Esophagus squamous epithelium (tissue), 5 donors: ENCODE measurements around the gene NEMP1. TPM values are rescaled to one million over a fixed set of nuclear protein-coding genes. Genes with fewer than 3 reads are reported as not detected.
A peak's percentile ranks its signal among the peaks of the same experiment; 100 is the strongest.

Source experiments
- DNase-seq: peaks from one replicate; lab custom pipeline; 2025; lab: John Stamatoyannopoulos, UW
- H3K27ac ChIP-seq, 4 donors: fragments of 200-600 bp; sonication (generic); one replicate each; pipeline ENCODE4 v1.5.1; 2016 to 2019; ENCODE audit warnings: mild to moderate bottlenecking in 1 of 4
- H3K27me3 ChIP-seq, 4 donors: fragments of 200-600 bp; sonication (generic); 1 replicate in 3 of 4; 2 replicates in 1 of 4; pipeline versions ENCODE4 v1.5.1 to v1.6.0; 2017 to 2021; ENCODE audit warnings: antibody characterized with exemption in 1 of 4
- H3K36me3 ChIP-seq, 3 donors: fragments of 200-600 bp; sonication (generic); one replicate each; pipeline ENCODE4 v1.5.1; 2016 to 2019
- H3K4me1 ChIP-seq, 3 donors: fragments of 200-600 bp; sonication (generic); one replicate each; pipeline ENCODE4 v1.5.1; 2017 to 2019
- H3K4me3 ChIP-seq, 4 donors: fragments of 200-600 bp; sonication (generic); 1 replicate in 3 of 4; 2 replicates in 1 of 4; pipeline ENCODE4 v1.5.1; 2016 to 2019; ENCODE audit warnings: mild to moderate bottlenecking in 2 of 4, moderate library complexity in 1 of 4
- H3K9me3 ChIP-seq, 3 donors: fragments of 200-600 bp; sonication (generic); one replicate each; pipeline ENCODE4 v1.5.1; 2016 to 2019
- POLR2A ChIP-seq, 4 donors: fragments of 450-650 bp; IDR thresholded peaks; one replicate each; pipeline ENCODE4 v1.6.1; 2017; ENCODE audit warnings: antibody characterized with exemption in 4 of 4, mild to moderate bottlenecking in 4 of 4, moderate library complexity in 3 of 4
- WGBS, 2 donors: methylation state at CpG; one replicate each; pipeline ENCODE4 v1.1.5; 2018; 5-methylcytosine and 5-hydroxymethylcytosine counted together
- intact Hi-C: fragments of 100-400 bp; cut with DNase I; formaldehyde crosslinking; loops from one replicate; pipeline ENCODE4 v1.15.0; 2022
- total RNA-seq, 4 donors: library from RNA; depleted of rRNA; stranded (reverse); fragments of >200 nt; gene quantifications; one replicate each; pipeline ENCODE4 v1.1.0, GENCODE V29; 2016
- TF ChIP-seq, protein P1 (sequence below), 6 experiments: fragments of 450-650 bp in 4 of 6; fragments of 200-600 bp in 2 of 6; sonication (generic) in 2 of 6; IDR thresholded peaks; one replicate each; pipeline ENCODE4 v1.5.1; 2016 to 2019; ENCODE audit warnings: antibody characterized with exemption in 6 of 6, mild to moderate bottlenecking in 4 of 6, moderate library complexity in 4 of 6
- donor health status: DM: yes; HTN: yes; CAD: no.

NEMP1 gene
- total RNA-seq, 4 donors from 2014 or later = 4.1 to 7.6 (median 6.7) TPM

DNA sequence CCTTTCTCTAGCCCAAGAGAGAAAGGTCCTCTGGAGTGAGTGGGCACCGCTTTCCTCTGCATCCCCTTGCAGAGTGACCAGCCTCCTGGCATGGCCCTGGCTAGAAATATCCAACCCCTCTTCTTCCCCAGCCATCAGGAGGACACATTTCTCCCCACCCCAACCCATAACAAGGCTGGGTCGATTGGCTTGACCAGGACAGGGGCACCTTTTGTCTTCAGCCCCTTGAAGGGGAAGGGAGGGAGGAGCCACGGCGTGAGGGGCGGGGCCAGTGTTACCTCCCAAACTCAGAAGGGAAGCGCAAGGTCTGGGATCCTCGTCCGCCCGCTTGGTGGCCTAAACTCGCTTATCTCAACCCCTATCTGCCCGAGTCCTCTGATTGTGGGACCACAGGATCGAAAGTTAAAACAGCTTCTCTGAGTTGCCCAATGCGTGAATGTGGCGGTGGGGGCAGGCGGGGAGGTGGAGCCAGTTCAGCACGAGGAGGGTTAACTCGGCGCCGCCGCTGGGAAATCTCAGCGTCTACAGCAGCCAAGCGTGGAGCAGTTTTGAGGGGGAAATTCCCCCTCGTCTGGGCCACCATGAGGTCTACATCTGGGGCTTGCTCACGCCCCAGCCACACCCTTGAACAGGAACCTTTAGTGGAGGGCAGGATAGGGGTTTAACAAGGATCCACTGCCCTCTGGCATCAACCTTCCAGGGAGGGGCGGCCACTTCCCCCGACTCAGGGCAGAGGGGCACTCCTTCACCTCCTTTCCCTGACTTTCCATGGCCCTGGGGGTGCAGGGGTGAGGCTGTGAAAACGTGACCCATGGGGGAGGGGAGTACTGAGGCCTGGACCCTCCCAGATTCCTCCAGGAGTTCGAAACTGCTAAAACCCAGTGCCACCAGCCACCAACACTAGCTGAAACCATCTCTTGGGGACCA lies 31.8 kb upstream of the NEMP1 start:
- no peaks in the 10 kb centered on the region for H3K9me3 ChIP-seq
- 2 to 8% methylated on average over 11 to 16 of the region's 28 CpGs for WGBS, 2 donors
- peaks cover 32 to 60% (median 32%) of the 10 kb centered on the region in 3 donors for H3K4me1 ChIP-seq
- no peaks in the 10 kb centered on the region for H3K27me3 ChIP-seq
- DNase-seq = no peak
- peak overlapping the region; percentile 98 to 99 (median 99) for H3K27ac ChIP-seq
- intact Hi-C loops = no loop called here
- H3K4me3 ChIP-seq = peak overlapping the region; percentile 66 to 79 (median 68)
- peaks cover 15 to 40% (median 16%) of the 10 kb centered on the region in 3 donors for H3K36me3 ChIP-seq
- TF ChIP-seq POLR2A (IDR thresholded peaks at IDR 0.05) = peak in 1 of 4 donors; percentile 49
- TF ChIP-seq, protein P1, sequence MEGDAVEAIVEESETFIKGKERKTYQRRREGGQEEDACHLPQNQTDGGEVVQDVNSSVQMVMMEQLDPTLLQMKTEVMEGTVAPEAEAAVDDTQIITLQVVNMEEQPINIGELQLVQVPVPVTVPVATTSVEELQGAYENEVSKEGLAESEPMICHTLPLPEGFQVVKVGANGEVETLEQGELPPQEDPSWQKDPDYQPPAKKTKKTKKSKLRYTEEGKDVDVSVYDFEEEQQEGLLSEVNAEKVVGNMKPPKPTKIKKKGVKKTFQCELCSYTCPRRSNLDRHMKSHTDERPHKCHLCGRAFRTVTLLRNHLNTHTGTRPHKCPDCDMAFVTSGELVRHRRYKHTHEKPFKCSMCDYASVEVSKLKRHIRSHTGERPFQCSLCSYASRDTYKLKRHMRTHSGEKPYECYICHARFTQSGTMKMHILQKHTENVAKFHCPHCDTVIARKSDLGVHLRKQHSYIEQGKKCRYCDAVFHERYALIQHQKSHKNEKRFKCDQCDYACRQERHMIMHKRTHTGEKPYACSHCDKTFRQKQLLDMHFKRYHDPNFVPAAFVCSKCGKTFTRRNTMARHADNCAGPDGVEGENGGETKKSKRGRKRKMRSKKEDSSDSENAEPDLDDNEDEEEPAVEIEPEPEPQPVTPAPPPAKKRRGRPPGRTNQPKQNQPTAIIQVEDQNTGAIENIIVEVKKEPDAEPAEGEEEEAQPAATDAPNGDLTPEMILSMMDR (IDR thresholded peaks at IDR 0.05) = no peak

- TF ChIP-seq, protein P1 (IDR thresholded peaks at IDR 0.05) = no peak
- TF ChIP-seq POLR2A (IDR thresholded peaks at IDR 0.05) = no peak
- WGBS, 2 donors = 33 to 40% methylated on average over 7 of the region's 7 CpGs
- DNase-seq = no peak
- Histone ChIP-seq H3K4me3 (peak overlapping the region; percentile 66 to 79 (median 68)), H3K36me3 (peaks cover 20 to 50% (median 21%) of the 10 kb centered on the region in 3 donors), H3K27ac (peak overlapping the region; percentile 98 to 99 (median 99)), H3K9me3 (no peaks in the 10 kb centered on the region), H3K4me1 (peaks cover 32 to 60% (median 32%) of the 10 kb centered on the region in 3 donors), H3K27me3 (no peaks in the 10 kb centered on the region)
- intact Hi-C loops = no loop called here
These were observed 30.9 kb upstream of the NEMP1 start for GRCh38 chr12:57109207-57110103.

GRCh38 chr12:57107456-57108155 lies 29.0 kb upstream of the NEMP1 start:
- TF ChIP-seq, protein P1 (IDR thresholded peaks at IDR 0.05) = no peak
- TF ChIP-seq POLR2A (IDR thresholded peaks at IDR 0.05) = no peak

DNA sequence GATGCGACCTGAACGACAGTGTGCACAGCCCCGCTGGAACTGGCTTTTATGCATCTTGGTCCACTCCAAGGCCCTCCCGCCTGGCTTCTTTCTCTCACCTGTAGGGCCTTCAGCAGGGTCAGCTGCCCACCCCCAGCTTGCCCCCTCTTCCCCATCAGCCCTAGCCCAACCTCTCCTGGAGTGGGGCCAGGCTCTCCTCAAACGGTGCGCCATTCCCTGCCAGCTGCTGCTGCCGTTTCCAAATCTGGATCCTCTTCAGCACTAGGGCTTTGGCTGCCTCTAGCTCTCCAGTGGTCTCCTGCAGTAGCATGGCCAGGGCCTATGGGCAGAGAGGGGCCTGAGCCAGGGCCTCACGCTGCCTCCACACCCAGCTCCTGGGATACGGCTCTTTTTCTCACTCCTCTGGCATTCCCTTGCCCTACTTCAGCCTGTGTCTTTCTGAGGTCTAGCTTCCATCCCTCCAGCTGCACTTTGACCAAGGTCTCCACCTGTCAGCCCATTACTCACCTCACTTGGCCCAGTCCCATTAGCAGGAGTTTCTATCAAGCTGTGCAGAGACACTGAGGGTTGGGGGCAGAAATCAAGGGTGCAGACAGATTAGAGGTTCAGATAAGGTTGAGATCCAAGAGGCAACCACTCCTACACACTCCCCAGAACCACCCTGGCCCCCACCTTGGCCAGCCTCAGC lies 27.6 kb upstream of the NEMP1 start:
- peaks cover 25 to 56% (median 28%) of the 10 kb centered on the region in 3 donors for H3K4me1 ChIP-seq
- H3K27me3 ChIP-seq = no peaks in the 10 kb centered on the region
- H3K9me3 ChIP-seq = no peaks in the 10 kb centered on the region
- peaks cover 20 to 82% (median 30%) of the 10 kb centered on the region in 3 donors for H3K36me3 ChIP-seq
- DNase-seq = no peak
- H3K27ac ChIP-seq = no peak overlapping the region
- no peak overlapping the region for H3K4me3 ChIP-seq
- intact Hi-C loops = no loop called here
- TF ChIP-seq POLR2A (IDR thresholded peaks at IDR 0.05) = no peak
- 70 to 82% methylated on average over 9 of the region's 9 CpGs for whole genome bisulfite sequencing, 2 donors

More at GRCh38 chr12:57107456-57108155, 29.0 kb upstream of the NEMP1 start:
- H3K27ac ChIP-seq = peak overlapping the region in 1 of 4 donors; percentile 25
- H3K9me3 ChIP-seq = no peaks in the 10 kb centered on the region
- WGBS, 2 donors = 63 to 78% methylated on average over 6 to 7 of the region's 7 CpGs
- H3K36me3 ChIP-seq = peaks cover 20 to 67% (median 30%) of the 10 kb centered on the region in 3 donors
- DNase-seq = no peak
- no peak overlapping the region for H3K4me3 ChIP-seq
- intact Hi-C loops = no loop called here
- H3K4me1 ChIP-seq = peaks cover 30 to 56% (median 31%) of the 10 kb centered on the region in 3 donors
- no peaks in the 10 kb centered on the region for H3K27me3 ChIP-seq
